ENCODE measurements around the gene KIFC1.

DNA sequence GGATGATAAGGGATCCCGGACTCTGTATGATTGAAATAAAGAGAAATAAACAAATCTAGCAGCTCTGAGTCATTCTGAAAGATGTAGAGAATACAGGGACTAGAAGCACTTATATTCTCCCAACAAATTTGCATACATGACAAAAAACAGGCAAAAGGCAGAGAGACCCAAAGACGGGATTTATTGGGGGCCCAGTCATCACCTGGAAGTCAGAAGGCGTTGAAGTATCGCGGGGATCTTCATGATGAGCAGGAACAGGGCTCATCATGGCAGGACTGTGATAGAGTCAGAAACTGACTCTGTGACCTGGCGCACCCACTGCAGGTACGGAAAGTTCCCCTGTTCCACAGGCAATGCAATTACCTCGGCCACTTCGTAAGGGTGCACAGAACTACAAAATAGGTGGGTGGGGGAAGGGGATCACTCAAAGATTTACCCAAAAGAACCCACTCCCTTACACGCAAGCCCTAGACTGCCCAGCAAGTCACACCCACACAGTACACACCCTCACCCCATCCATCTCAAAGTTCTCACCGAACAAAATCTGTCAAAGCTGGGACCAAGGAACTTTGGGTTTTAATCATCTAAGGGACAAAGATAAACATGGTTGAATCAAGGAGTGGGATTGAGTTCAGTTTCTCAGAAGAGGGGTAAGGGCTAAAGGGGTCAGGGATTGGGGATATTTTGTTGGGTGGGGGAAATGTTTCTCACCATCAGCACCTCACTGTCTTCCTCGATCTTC is 24.9 kb downstream of the KIFC1 start:
- TF ChIP-seq POLR2A (IDR thresholded peaks at IDR 0.05) (no peak), CTCF (IDR thresholded peaks at IDR 0.05) (no peak)
